Spleen (tissue), 7 donors: ENCODE data around the gene MEAK7.

Experiments used
- CTCF ChIP-seq, 11 experiments: fragments of 200-600 bp in 7 of 11; fragments of 450-650 bp in 4 of 11; sonication (generic) in 4 of 11; IDR thresholded peaks in 8 of 11; conservative IDR thresholded peaks in 3 of 11; 1 replicate in 7 of 11; 2 replicates in 4 of 11; pipeline versions ENCODE4 v1.4.0 to v1.8.0; 2016 to 2021; ENCODE audit warnings: antibody characterized with exemption in 11 of 11, inconsistent platforms in 4 of 11, mild to moderate bottlenecking in 1 of 11
- POLR2A ChIP-seq, 3 donors: fragments of 450-650 bp; IDR thresholded peaks; one replicate each; pipeline ENCODE4 v1.5.1; 2017; ENCODE audit warnings: antibody characterized with exemption in 3 of 3, mild to moderate bottlenecking in 1 of 3
- donor health status: DM: no; HTN: no; CAD: no; lungs with moderate emphysema.
- donor health status: DM: no; HTN: no; CAD: no.
- donor health status: DM: no; HTN: no; CAD: no.

- TF ChIP-seq CTCF (IDR thresholded peaks at IDR 0.05 in 8 of 11, conservative IDR thresholded peaks at IDR 0.05 in 3 of 11) = no peak
- TF ChIP-seq POLR2A (IDR thresholded peaks at IDR 0.05) = no peak
These were observed 2.4 kb downstream of the MEAK7 start for GRCh38 chr16:84502075-84502474.
